Ovary (tissue), 9 donors: ENCODE measurements around the gene RALB. TPM values are rescaled to one million over a fixed set of nuclear protein-coding genes. Genes with fewer than 3 reads are reported as not detected.

Experiments used
- DNase-seq, 5 donors: peaks; one replicate each; pipeline ENCODE4 v3.0.0-alpha.2; 2019 to 2020
- H3K27ac ChIP-seq, 2 donors: fragments of 200-600 bp; one replicate each; pipeline versions ENCODE4 v1.5.1 to v1.8.0; 2019 to 2022
- H3K27me3 ChIP-seq: fragments of 200-600 bp; one replicate; pipeline ENCODE4 v1.8.0; 2022
- H3K36me3 ChIP-seq: fragments of 200-600 bp; sonication (generic); one replicate; pipeline ENCODE4 v1.5.1; 2019
- H3K4me1 ChIP-seq: one replicate; pipeline ENCODE4 v1.8.1; 2013; ENCODE audit warnings: mild to moderate bottlenecking, moderate library complexity; ENCODE audit not compliant: insufficient read depth
- H3K4me3 ChIP-seq: fragments of 200-600 bp; sonication (generic); one replicate; pipeline ENCODE4 v1.5.1; 2017
- H3K9me3 ChIP-seq, 2 donors: fragments of 200-600 bp in 1 of 2; sonication (generic) in 1 of 2; one replicate each; pipeline versions ENCODE4 v1.5.1 to v1.8.1; 2013 to 2019; ENCODE audit warnings: mild to moderate bottlenecking in 1 of 2, moderate library complexity in 1 of 2
- EP300 ChIP-seq: sonication (generic); formaldehyde crosslinking; IDR thresholded peaks from one replicate; pipeline ENCODE4 v1.6.1; 2017; ENCODE audit warnings: antibody characterized with exemption
- POLR2A ChIP-seq: fragments of 450-650 bp; IDR thresholded peaks from one replicate; pipeline ENCODE4 v1.6.1; 2017; ENCODE audit warnings: antibody characterized with exemption, mild to moderate bottlenecking, moderate library complexity
- WGBS, 3 donors: extraction: QIAGEN DNeasy Blood & Tissue Kit in 1 of 3; methylation state at CpG; one replicate each; pipeline versions ENCODE4 v1.1.5 to v1.1.7; 2013 to 2017; 5-methylcytosine and 5-hydroxymethylcytosine counted together
- intact Hi-C, 4 donors: fragments of 100-400 bp; cut with DNase I; formaldehyde crosslinking; loops; one replicate each; pipeline versions ENCODE4 v1.11.0 to v1.15.1; 2022 to 2023
- polyA plus RNA-seq, 2 donors: library from polyadenylated mRNA; stranded (reverse); fragments of 200-250 nt in 1 of 2; fragments of 350-450 nt in 1 of 2; fragmentation: Illumina TruSeq in 1 of 2; extraction: RNeasy Lipid Tissue Mini Kit (QIAGEN cat#74804) in 1 of 2; gene quantifications; one replicate each; pipeline ENCODE4 v1.2.3, GENCODE V29; 2013 to 2014
- total RNA-seq, 7 donors: library from RNA; depleted of rRNA in 2 of 7; stranded (reverse); fragments of >200 nt in 2 of 7; fragmentation: NEBNext Ultra II Directional in 3 of 7; extraction: Animal tissue kit (Norgen Biotek cat#: 25700) in 3 of 7; gene quantifications; one replicate each; pipeline versions ENCODE4 v1.1.0 to v1.2.4, GENCODE V29; 2016 to 2023
- TF ChIP-seq, protein P1 (sequence below), 3 donors: fragments of 450-650 bp in 2 of 3; fragments of 200-600 bp in 1 of 3; IDR thresholded peaks; one replicate each; pipeline versions ENCODE4 v1.5.1 to v1.8.0; 2016 to 2022; ENCODE audit warnings: antibody characterized with exemption in 3 of 3, mild to moderate bottlenecking in 1 of 3
- donor health status: DM: no; HTN: no; CAD: no; lungs with moderate emphysema.
- donor health status: DM: no; HTN: no; CAD: no.
- donor health status: Bipolar disorder and iron deficiency.
- donor health status: DM: yes; HTN: yes; CAD: no.
- donor health status: DM: no; HTN: no; CAD: no.
- donor health status: DM: yes; HTN: yes; CAD: no.

RALB gene
- total and polyA plus RNA-seq, 9 donors = 18.2 to 92.7 (median 34.9) TPM

DNA sequence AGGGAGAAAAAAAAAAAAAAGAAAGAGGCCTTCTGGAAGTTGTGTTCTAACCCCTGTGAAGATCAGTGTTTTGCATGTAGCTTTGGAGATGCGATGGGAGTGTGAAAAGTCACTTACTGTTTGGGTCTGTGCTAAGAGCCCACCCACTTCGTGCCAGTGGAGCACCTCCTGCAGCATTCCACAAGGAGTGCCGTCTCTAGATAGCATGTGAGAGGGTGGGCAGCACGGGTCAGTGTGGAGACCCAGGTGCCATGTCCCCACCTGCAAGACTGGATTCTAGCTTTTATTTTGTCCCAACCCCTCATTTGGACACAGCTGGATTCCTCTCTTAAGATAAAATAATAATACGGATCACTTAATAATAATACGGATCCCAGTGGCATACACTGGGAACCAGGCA is 17.0 kb upstream of the RALB start:
- H3K4me1 ChIP-seq = peaks cover 4% of the 10 kb centered on the region
- H3K36me3 ChIP-seq = no peaks in the 10 kb centered on the region
- 74 to 82% (median 76%) methylated on average over 6 of the region's 6 CpGs for WGBS, 3 donors
- H3K27ac ChIP-seq = no peak overlapping the region
- no peak overlapping the region for H3K4me3 ChIP-seq
- no peaks in the 10 kb centered on the region for H3K9me3 ChIP-seq
- no peaks in the 10 kb centered on the region for H3K27me3 ChIP-seq
- TF ChIP-seq EP300 (no peak), POLR2A (no peak)
- TF ChIP-seq, protein P1, sequence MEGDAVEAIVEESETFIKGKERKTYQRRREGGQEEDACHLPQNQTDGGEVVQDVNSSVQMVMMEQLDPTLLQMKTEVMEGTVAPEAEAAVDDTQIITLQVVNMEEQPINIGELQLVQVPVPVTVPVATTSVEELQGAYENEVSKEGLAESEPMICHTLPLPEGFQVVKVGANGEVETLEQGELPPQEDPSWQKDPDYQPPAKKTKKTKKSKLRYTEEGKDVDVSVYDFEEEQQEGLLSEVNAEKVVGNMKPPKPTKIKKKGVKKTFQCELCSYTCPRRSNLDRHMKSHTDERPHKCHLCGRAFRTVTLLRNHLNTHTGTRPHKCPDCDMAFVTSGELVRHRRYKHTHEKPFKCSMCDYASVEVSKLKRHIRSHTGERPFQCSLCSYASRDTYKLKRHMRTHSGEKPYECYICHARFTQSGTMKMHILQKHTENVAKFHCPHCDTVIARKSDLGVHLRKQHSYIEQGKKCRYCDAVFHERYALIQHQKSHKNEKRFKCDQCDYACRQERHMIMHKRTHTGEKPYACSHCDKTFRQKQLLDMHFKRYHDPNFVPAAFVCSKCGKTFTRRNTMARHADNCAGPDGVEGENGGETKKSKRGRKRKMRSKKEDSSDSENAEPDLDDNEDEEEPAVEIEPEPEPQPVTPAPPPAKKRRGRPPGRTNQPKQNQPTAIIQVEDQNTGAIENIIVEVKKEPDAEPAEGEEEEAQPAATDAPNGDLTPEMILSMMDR (IDR thresholded peaks at IDR 0.05) = no peak
- intact Hi-C loops = no loop called here
- DNase-seq = no peak

DNA sequence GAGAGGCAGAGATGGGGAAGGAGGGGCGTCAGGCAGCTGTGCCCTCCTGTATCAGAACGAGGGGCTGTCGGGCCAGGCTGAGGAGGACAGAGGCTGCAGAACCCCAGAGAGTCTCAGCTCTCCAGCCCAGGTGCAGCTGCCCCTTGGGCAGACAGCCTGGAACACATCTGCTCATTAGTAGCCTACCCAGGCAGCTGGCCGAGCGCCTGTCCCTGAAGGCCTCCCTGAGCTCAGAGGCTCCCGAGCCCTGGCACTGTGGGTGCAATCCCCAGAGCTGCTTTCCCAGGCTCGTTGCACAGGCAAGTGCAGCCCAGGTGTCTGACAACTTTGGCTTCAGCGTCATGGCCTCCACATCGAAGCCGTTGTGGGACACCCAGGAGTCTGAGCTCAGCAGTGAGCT is 16.3 kb upstream of the RALB start:
- WGBS, 3 donors = 73 to 76% (median 75%) methylated on average over 10 of the region's 10 CpGs
- Histone ChIP-seq H3K27me3 (no peaks in the 10 kb centered on the region), H3K36me3 (no peaks in the 10 kb centered on the region), H3K4me1 (peaks cover 4% of the 10 kb centered on the region), H3K4me3 (no peak overlapping the region), H3K27ac (no peak overlapping the region), H3K9me3 (no peaks in the 10 kb centered on the region)
- no peak for DNase-seq
- intact Hi-C loops = no loop called here
- TF ChIP-seq, protein P1 (IDR thresholded peaks at IDR 0.05) = no peak
- TF ChIP-seq POLR2A = no peak

DNA sequence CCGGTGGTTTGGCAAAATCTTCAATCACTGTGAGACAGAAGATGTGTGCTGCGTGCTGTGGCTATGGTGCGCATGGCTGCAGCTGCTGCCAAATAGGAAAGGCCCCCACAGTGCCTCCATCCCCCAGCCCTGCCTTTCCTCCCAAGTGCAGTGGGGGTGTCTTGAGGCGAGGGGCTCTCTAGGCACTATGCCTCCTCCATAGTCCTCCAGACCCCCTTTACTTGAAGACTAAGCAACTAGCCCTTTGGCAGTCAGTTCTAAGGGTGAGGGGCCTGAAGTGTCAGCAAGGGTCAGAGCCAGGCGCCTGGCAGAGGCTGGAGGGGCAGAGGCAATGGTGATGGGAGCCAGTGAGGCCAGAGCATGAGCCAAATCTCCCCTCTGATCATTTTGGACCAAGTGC is 15.9 kb upstream of the RALB start:
- DNase-seq = no peak
- 67 to 81% (median 67%) methylated on average over 5 of the region's 5 CpGs for WGBS, 3 donors
- peaks cover 4% of the 10 kb centered on the region for H3K4me1 ChIP-seq

DNA sequence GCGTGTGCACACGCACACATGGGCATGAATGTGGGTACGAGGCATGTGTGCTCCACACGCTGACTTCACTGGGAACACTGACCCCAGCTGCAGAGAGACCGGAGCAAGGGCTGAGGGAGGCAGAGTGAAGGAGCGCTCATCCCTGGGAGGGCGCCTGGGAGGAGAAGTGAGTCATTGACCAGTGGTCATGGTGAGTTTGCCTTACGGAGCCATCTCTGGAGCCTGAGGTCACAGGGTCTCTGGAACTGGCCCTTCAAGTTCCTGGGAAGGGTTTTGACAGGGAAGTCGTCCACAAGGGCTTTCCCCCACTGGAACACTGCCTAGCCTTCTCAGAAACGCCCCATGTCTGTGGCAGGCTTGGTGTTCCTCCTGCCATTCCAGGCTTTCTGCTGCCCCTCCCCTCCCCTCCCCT is 15.2 kb upstream of the RALB start:
- peak in 2 of 5 donors; percentile 14 to 28 for DNase-seq
- H3K4me3 ChIP-seq = no peak overlapping the region

More for the DNA sequence above, 15.9 kb upstream of the RALB start:
- TF ChIP-seq EP300 (no peak), POLR2A (no peak)
- TF ChIP-seq, protein P1 (IDR thresholded peaks at IDR 0.05) = no peak
- no peak overlapping the region for H3K4me3 ChIP-seq
- H3K9me3 ChIP-seq = no peaks in the 10 kb centered on the region
- H3K27ac ChIP-seq = no peak overlapping the region
- H3K27me3 ChIP-seq = no peaks in the 10 kb centered on the region
- intact Hi-C loops = no loop called here
- H3K36me3 ChIP-seq = no peaks in the 10 kb centered on the region

DNA sequence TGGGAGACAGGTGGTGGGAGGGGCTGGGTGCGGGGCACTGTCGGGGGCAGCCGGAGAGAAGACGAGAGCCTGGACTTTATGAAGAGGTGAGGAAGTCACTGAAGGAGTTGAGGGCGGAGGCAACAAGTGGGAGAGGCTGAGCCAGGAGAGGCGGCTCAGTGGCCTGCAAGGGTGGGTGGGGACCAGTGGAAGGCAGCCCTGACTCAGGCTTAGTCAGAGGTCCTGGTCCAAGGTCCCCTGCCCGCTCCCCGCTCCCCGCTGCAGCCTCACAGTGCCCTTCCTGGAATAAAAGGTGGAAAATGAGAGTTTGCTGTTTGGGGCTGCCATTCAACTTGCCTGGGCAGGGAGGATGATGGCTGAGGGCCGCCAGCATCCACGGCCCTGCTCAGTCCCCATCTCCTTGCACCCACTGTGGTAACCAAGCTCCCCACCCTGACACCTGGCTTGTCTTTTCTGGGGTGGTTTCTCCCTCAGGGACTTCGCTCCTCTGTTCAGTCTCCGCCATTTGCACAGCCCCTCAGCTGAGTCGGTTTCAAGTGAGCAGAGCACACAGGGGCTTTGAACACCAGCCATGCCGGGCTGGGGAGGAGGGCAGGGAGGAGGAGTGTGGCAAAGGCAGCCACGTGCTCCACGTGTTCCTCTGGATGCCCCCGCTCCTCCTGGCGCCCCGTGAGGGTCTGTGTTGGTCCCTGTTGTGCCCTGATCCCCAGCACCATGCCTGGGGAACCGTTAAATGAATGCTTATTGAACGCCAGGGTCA is 13.7 kb upstream of the RALB start:
- peaks cover 2% of the 10 kb centered on the region for H3K4me1 ChIP-seq
- TF ChIP-seq, protein P1 (IDR thresholded peaks at IDR 0.05) = no peak
- no peak for TF ChIP-seq EP300
- no peak for TF ChIP-seq POLR2A
- intact Hi-C loops = no loop called here
- DNase-seq = peak in 2 of 5 donors; percentile 30 to 38
- H3K27ac ChIP-seq = no peak overlapping the region
- H3K4me3 ChIP-seq = no peak overlapping the region
- H3K9me3 ChIP-seq = no peaks in the 10 kb centered on the region
- H3K36me3 ChIP-seq = no peaks in the 10 kb centered on the region
- 76 to 80% (median 78%) methylated on average over 17 to 22 of the region's 22 CpGs for WGBS, 3 donors
- no peaks in the 10 kb centered on the region for H3K27me3 ChIP-seq

More for the DNA sequence above, 15.2 kb upstream of the RALB start:
- no peaks in the 10 kb centered on the region for H3K9me3 ChIP-seq
- no peaks in the 10 kb centered on the region for H3K27me3 ChIP-seq
- intact Hi-C loops = no loop called here
- H3K36me3 ChIP-seq = no peaks in the 10 kb centered on the region
- 59 to 78% (median 68%) methylated on average over 10 of the region's 10 CpGs for WGBS, 3 donors
- TF ChIP-seq POLR2A = no peak
- peaks cover 2% of the 10 kb centered on the region for H3K4me1 ChIP-seq
- no peak overlapping the region for H3K27ac ChIP-seq
